WTC11 (cell line): ENCODE measurements around the gene S100A12.

ENCODE experiments used
- CREB1 ChIP-seq: sonication (generic); formaldehyde crosslinking; IDR thresholded peaks from 2 replicates; pipeline ENCODE4 v1.8.0; 2023; ENCODE audit warnings: mild to moderate bottlenecking, missing genetic modification reagents
- CTCF ChIP-seq: fragments of 200-600 bp; IDR thresholded peaks from 2 replicates; pipeline ENCODE4 v1.8.0; 2022; ENCODE audit warnings: antibody characterized with exemption
- IRF1 ChIP-seq: sonication (generic); formaldehyde crosslinking; IDR thresholded peaks from 2 replicates; pipeline ENCODE4 v1.8.0; 2023; ENCODE audit warnings: missing genetic modification reagents
- PREB ChIP-seq: sonication (generic); formaldehyde crosslinking; IDR thresholded peaks from 2 replicates; pipeline ENCODE4 v1.8.1; 2022; ENCODE audit warnings: mild to moderate bottlenecking, missing genetic modification reagents, moderate library complexity, borderline replicate concordance
- TEAD4 ChIP-seq: sonication (generic); formaldehyde crosslinking; IDR thresholded peaks from 2 replicates; pipeline ENCODE4 v1.8.0; 2022; ENCODE audit warnings: mild to moderate bottlenecking, missing genetic modification reagents

- TF ChIP-seq CTCF (no peak), PREB (CRISPR knock-in tag) (no peak), IRF1 (CRISPR knock-in tag) (no peak), CREB1 (no peak), TEAD4 (no peak)
These were observed 1.4 kb downstream of the S100A12 start for GRCh38 chr1:153374071-153374470.
